ENCODE results near the gene SPTY2D1.

GRCh38 chr11:18669711-18670110 lies 35.6 kb upstream of the SPTY2D1 start:
- TF ChIP-seq CTCF (IDR thresholded peaks at IDR 0.05) (no peak), POLR2A (IDR thresholded peaks at IDR 0.05) (no peak)

Measured in adrenal gland (tissue), 5 donors.